HepG2 (cell line): Measurements from ENCODE around the gene CA7. TPM values are rescaled to one million over a fixed set of nuclear protein-coding genes. Genes with fewer than 3 reads are reported as not detected.

ENCODE experiments used
- ATAD3A ChIP-seq: sonication (generic); formaldehyde crosslinking; IDR thresholded peaks from 2 replicates; pipeline ENCODE4 v1.4.0; 2020; ENCODE audit warnings: missing genetic modification reagents
- ATF4 ChIP-seq, 2 experiments: fragments of 450-650 bp in 1 of 2; sonication (generic) in 1 of 2; formaldehyde crosslinking; IDR thresholded peaks; 2 replicates each; pipeline versions ENCODE4 v1.5.0 to v1.8.0; 2020 to 2022; ENCODE audit warnings: mild to moderate bottlenecking in 1 of 2, missing genetic modification reagents in 1 of 2
- FIP1L1 ChIP-seq: fragments of 200-400 bp; formaldehyde crosslinking; IDR thresholded peaks from 2 replicates; pipeline ENCODE4 v1.6.1; 2018; ENCODE audit warnings: low read depth, mild to moderate bottlenecking, low read length, moderate library complexity, borderline replicate concordance; ENCODE audit not compliant: insufficient read depth
- HMGXB4 ChIP-seq, 2 experiments: sonication (generic) in 1 of 2; formaldehyde crosslinking in 1 of 2; IDR thresholded peaks; 2 replicates each; pipeline versions ENCODE4 v1.4.0 to v1.6.1; 2018 to 2020; ENCODE audit warnings: missing genetic modification reagents in 2 of 2, borderline replicate concordance in 1 of 2, low read depth in 1 of 2, mild to moderate bottlenecking in 1 of 2, missing biosample characterization in 1 of 2
- KLF6 ChIP-seq: IDR thresholded peaks from 2 replicates; pipeline ENCODE4 v1.8.0; 2016; ENCODE audit warnings: missing biosample characterization, missing genetic modification reagents
- NCOA2 ChIP-seq: sonication (generic); formaldehyde crosslinking; IDR thresholded peaks from 2 replicates; pipeline ENCODE4 v1.8.0; 2022; ENCODE audit warnings: inconsistent platforms
- NFE2L1 ChIP-seq: sonication (generic); formaldehyde crosslinking; IDR thresholded peaks from 2 replicates; pipeline ENCODE4 v1.4.0; 2020; ENCODE audit warnings: missing genetic modification reagents, mild to moderate bottlenecking, borderline replicate concordance
- NR0B2 ChIP-seq: sonication (generic); formaldehyde crosslinking; IDR thresholded peaks from 2 replicates; pipeline ENCODE4 v1.4.0; 2020; ENCODE audit warnings: mild to moderate bottlenecking, missing genetic modification reagents
- PRDM15 ChIP-seq: sonication (generic); formaldehyde crosslinking; IDR thresholded peaks from 2 replicates; pipeline ENCODE4 v1.4.0; 2020; ENCODE audit warnings: missing genetic modification reagents
- RARG ChIP-seq: sonication (generic); formaldehyde crosslinking; IDR thresholded peaks from 2 replicates; pipeline ENCODE4 v1.4.0; 2020; ENCODE audit warnings: low read depth, mild to moderate bottlenecking, missing genetic modification reagents
- SRSF9 ChIP-seq: fragments of 200-400 bp; formaldehyde crosslinking; IDR thresholded peaks from 2 replicates; pipeline ENCODE4 v1.6.1; 2018; ENCODE audit warnings: borderline replicate concordance, mild to moderate bottlenecking, low read depth, low read length; ENCODE audit not compliant: insufficient read depth, poor library complexity, severe bottlenecking
- ZNF138 ChIP-seq: sonication (generic); formaldehyde crosslinking; IDR thresholded peaks from 2 replicates; pipeline ENCODE4 v1.5.0; 2020; ENCODE audit warnings: mild to moderate bottlenecking, low read depth, missing genetic modification reagents
- ZNF160 ChIP-seq: sonication (generic); formaldehyde crosslinking; IDR thresholded peaks from 2 replicates; pipeline ENCODE4 v1.8.0; 2022; ENCODE audit warnings: mild to moderate bottlenecking, inconsistent platforms, missing genetic modification reagents
- ZNF282 ChIP-seq: fragments of 450-650 bp; IDR thresholded peaks from 2 replicates; pipeline ENCODE4 v1.6.1; 2018; ENCODE audit not compliant: partially characterized antibody
- ZNF704 ChIP-seq: sonication (generic); formaldehyde crosslinking; IDR thresholded peaks from 2 replicates; pipeline ENCODE4 v1.8.1; 2023; ENCODE audit warnings: mild to moderate bottlenecking, inconsistent platforms, moderate library complexity, missing genetic modification reagents, borderline replicate concordance
- ZNF740 ChIP-seq: sonication (generic); formaldehyde crosslinking; IDR thresholded peaks from 2 replicates; pipeline ENCODE4 v1.4.0; 2020; ENCODE audit warnings: missing genetic modification reagents
- ZNF781 ChIP-seq: sonication (generic); formaldehyde crosslinking; IDR thresholded peaks from 2 replicates; pipeline ENCODE4 v1.5.1; 2020; ENCODE audit warnings: borderline replicate concordance, mild to moderate bottlenecking, missing genetic modification reagents; ENCODE audit errors: not compliant biosample characterization
- polyA plus RNA-seq, 8 experiments: library from polyadenylated mRNA; depleted of rRNA in 3 of 8; stranded (reverse) in 7 of 8; unstranded in 1 of 8; fragments of >200 nt; fragmentation: Illumina TruSeq in 4 of 8; extraction: Trizol in 4 of 8; gene quantifications; 2 replicates each; pipeline versions ENCODE4 v1.2.1 to v1.2.3, GENCODE V29; 2011 to 2016; ENCODE audit warnings: low read depth in 4 of 8, missing spikeins in 1 of 8, mixed read lengths in 1 of 8; ENCODE audit not compliant: insufficient read depth in 1 of 8
- total RNA-seq, 5 experiments: library from RNA; depleted of rRNA; stranded (reverse); fragments of >200 nt; fragmentation: Illumina TruSeq; extraction: Trizol; gene quantifications; 2 replicates each; pipeline ENCODE4 v1.2.3, GENCODE V29; 2016; ENCODE audit warnings: low read depth in 1 of 5

Gene CA7
- total and polyA plus RNA-seq, 2 of the 13 experiments (the other 11 are each of a cell fraction or from before 2014, with no cell fraction given), result not detected

GRCh38 chr16:66830422-66831404, 13.5 kb upstream of the CA7 start, which contains the start of gene NAE1 (continued):
- peak; percentile 45 for TF ChIP-seq ZNF781 (CRISPR knock-in tag)
- TF ChIP-seq NR0B2 (CRISPR knock-in tag), result peak; percentile 98
- no peak for TF ChIP-seq RARG (CRISPR knock-in tag)
- no peak for TF ChIP-seq NFE2L1
- TF ChIP-seq ZNF160 (CRISPR knock-in tag), result peak; percentile 98
- peak; percentile 78; the same call in 1 of the 2 replicates for TF ChIP-seq ZNF138
- peak; percentile 97; the same call in 1 of the 2 replicates for TF ChIP-seq ZNF704 (CRISPR knock-in tag)
- no peak for TF ChIP-seq ZNF282
- TF ChIP-seq ZNF740, result peak; percentile 81
- peak; percentile 78 for TF ChIP-seq PRDM15
- TF ChIP-seq HMGXB4 (CRISPR knock-in tag; IDR thresholded peaks at IDR 0.05; ENCODE audit: borderline replicate concordance in 1 of 2, low read depth in 1 of 2), result peak; percentile 99 to 100
- TF ChIP-seq NCOA2 (CRISPR knock-in tag), result 0 out of 2 replicates have a peak, but pooled peaks have one; percentile 14
- TF ChIP-seq KLF6 (CRISPR knock-in tag), result peak; percentile 98
- no peak for TF ChIP-seq FIP1L1
- TF ChIP-seq ATAD3A, result no peak
- TF ChIP-seq SRSF9, result no peak
- no peak for TF ChIP-seq ATF4 (CRISPR knock-in tag; IDR thresholded peaks at IDR 0.05)
